ENCODE results near the gene PMM1. TPM values are rescaled to one million over a fixed set of nuclear protein-coding genes. Genes with fewer than 3 reads are reported as not detected.

The PMM1 gene
- total RNA-seq, 1 donor from 2014 or later, result 30.8 TPM

DNA sequence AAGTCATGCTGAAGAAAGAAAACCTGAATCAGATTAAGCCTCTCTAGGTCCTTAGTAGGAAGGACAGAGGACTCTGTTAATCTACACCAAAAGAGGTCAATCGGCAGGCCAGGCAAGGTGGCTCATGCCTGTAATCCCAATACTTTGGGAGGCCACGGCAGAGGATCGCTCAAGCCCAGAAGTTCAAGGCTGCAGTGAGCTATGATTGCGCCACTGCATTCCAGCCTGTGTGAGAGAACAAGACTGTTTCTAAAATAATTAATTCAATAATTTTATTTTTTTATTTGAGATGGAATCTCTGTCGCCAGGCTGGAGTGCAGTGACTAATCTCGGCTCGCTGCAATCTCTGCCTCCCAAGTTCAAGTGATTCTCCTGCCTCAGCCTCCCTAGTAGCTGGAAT lies 35.9 kb upstream of the PMM1 start:
- no peak overlapping the region for H3K27ac Mint-ChIP-seq (ENCODE audit: unreplicated experiment)

DNA sequence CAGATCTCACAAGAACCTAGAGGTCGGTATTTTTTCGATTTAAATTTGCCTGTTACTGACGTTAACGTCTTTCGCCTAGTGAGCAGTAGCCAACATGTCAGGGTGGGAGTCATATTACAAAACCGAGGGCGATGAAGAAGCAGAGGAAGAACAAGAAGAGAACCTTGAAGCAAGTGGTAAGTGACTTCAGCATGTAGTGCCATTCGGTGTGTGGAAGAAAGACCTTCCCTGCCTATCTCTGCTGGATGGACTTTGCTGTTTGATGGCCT lies 32.2 kb upstream of the PMM1 start:
- no peak for DNase-seq (ENCODE audit: low read depth, low spot score)

More for the DNA sequence above, 35.9 kb upstream of the PMM1 start:
- H3K36me3 Mint-ChIP-seq (ENCODE audit: low read depth), result peaks cover 47% of the 10 kb centered on the region
- H3K27me3 Mint-ChIP-seq (ENCODE audit: low read depth), result no peaks in the 10 kb centered on the region
- peaks cover 20% of the 10 kb centered on the region for H3K4me1 Mint-ChIP-seq
- DNase-seq (ENCODE audit: low read depth, low spot score), result no peak
- no peak overlapping the region for H3K4me3 Mint-ChIP-seq
- peaks cover 5% of the 10 kb centered on the region for H3K9me3 Mint-ChIP-seq
- TF ChIP-seq, protein P1, sequence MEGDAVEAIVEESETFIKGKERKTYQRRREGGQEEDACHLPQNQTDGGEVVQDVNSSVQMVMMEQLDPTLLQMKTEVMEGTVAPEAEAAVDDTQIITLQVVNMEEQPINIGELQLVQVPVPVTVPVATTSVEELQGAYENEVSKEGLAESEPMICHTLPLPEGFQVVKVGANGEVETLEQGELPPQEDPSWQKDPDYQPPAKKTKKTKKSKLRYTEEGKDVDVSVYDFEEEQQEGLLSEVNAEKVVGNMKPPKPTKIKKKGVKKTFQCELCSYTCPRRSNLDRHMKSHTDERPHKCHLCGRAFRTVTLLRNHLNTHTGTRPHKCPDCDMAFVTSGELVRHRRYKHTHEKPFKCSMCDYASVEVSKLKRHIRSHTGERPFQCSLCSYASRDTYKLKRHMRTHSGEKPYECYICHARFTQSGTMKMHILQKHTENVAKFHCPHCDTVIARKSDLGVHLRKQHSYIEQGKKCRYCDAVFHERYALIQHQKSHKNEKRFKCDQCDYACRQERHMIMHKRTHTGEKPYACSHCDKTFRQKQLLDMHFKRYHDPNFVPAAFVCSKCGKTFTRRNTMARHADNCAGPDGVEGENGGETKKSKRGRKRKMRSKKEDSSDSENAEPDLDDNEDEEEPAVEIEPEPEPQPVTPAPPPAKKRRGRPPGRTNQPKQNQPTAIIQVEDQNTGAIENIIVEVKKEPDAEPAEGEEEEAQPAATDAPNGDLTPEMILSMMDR (conservative IDR thresholded peaks at IDR 0.05), result no peak

GRCh38 chr22:41621099-41621910 lies 31.7 kb upstream of the PMM1 start, which contains the start of gene XRCC6:
XRCC6 (plus strand) TSS chr22:41621295; CDS start chr22:41622005, 710 bp downstream.
- Mint-ChIP-seq H3K4me1 (peaks cover 27% of the 10 kb centered on the region), H3K27ac (ENCODE audit: unreplicated experiment) (peak within 1 kb of the TSS; percentile 99), H3K4me3 (peak within 1 kb of the TSS; percentile 99), H3K27me3 (ENCODE audit: low read depth) (no peaks in the 10 kb centered on the region), H3K36me3 (ENCODE audit: low read depth) (peaks cover 18% of the 10 kb centered on the region), H3K9me3 (no peaks in the 10 kb centered on the region)
- TF ChIP-seq, protein P1 (conservative IDR thresholded peaks at IDR 0.05), result no peak
- peak; percentile 100 for DNase-seq (ENCODE audit: low read depth, low spot score)

More for the DNA sequence above, 32.2 kb upstream of the PMM1 start:
- TF ChIP-seq, protein P1 (conservative IDR thresholded peaks at IDR 0.05), result no peak
- H3K27me3 Mint-ChIP-seq (ENCODE audit: low read depth), result no peaks in the 10 kb centered on the region
- peak overlapping the region; percentile 99 for H3K4me3 Mint-ChIP-seq
- H3K9me3 Mint-ChIP-seq, result no peaks in the 10 kb centered on the region
- peaks cover 27% of the 10 kb centered on the region for H3K4me1 Mint-ChIP-seq
- peaks cover 19% of the 10 kb centered on the region for H3K36me3 Mint-ChIP-seq (ENCODE audit: low read depth)
- H3K27ac Mint-ChIP-seq (ENCODE audit: unreplicated experiment), result peak overlapping the region; percentile 99

- no peak for DNase-seq (ENCODE audit: low read depth, low spot score)
- TF ChIP-seq, protein P1 (conservative IDR thresholded peaks at IDR 0.05), result no peak
- H3K4me1 Mint-ChIP-seq, result peaks cover 27% of the 10 kb centered on the region
- H3K27ac Mint-ChIP-seq (ENCODE audit: unreplicated experiment), result peak within 1 kb of the TSS; percentile 99
- peak within 1 kb of the TSS; percentile 99 for H3K4me3 Mint-ChIP-seq
- no peaks in the 10 kb centered on the region for H3K27me3 Mint-ChIP-seq (ENCODE audit: low read depth)
- no peaks in the 10 kb centered on the region for H3K9me3 Mint-ChIP-seq
- peaks cover 18% of the 10 kb centered on the region for H3K36me3 Mint-ChIP-seq (ENCODE audit: low read depth)
Measured at GRCh38 chr22:41620589-41621098, 31.0 kb upstream of the PMM1 start, which contains the start of gene DESI1. DESI1 (minus strand) TSS chr22:41621043; CDS start chr22:41620839, 204 bp downstream.

GRCh38 chr22:41619979-41620588 lies 30.4 kb upstream of the PMM1 start:
- H3K36me3 Mint-ChIP-seq (ENCODE audit: low read depth), result peaks cover 14% of the 10 kb centered on the region
- peak; percentile 24 for DNase-seq (ENCODE audit: low read depth, low spot score)
- peak overlapping the region; percentile 99 for H3K4me3 Mint-ChIP-seq
- H3K9me3 Mint-ChIP-seq, result no peaks in the 10 kb centered on the region
- TF ChIP-seq, protein P1 (conservative IDR thresholded peaks at IDR 0.05), result peak; percentile 17
- H3K27me3 Mint-ChIP-seq (ENCODE audit: low read depth), result no peaks in the 10 kb centered on the region
- peaks cover 27% of the 10 kb centered on the region for H3K4me1 Mint-ChIP-seq
- peak overlapping the region; percentile 84 for H3K27ac Mint-ChIP-seq (ENCODE audit: unreplicated experiment)

All from neural crest cell (in vitro differentiated cells).